Large intestine (tissue), 3 donors: Measurements from ENCODE around the gene NDUFV3. TPM values are rescaled to one million over a fixed set of nuclear protein-coding genes. Genes with fewer than 3 reads are reported as not detected.
A peak's percentile ranks its signal among the peaks of the same experiment; 100 is the strongest.
"Not testable (repeated sequence)": the region's sequence is repeated elsewhere in the genome, so short reads cannot be mapped to it uniquely, and the experiment has no call there.

Source experiments
- DNase-seq, 2 donors: peaks; one replicate each; pipeline versions ENCODE4 v3.0.0 to v3.0.0-alpha.2; 2013
- H3K27ac ChIP-seq: one replicate; pipeline ENCODE4 v1.5.1; 2013; ENCODE audit warnings: low read length
- H3K27me3 ChIP-seq: 2 replicates; pipeline ENCODE4 v1.6.1; 2013; ENCODE audit warnings: low read length; ENCODE audit not compliant: control insufficient read depth, insufficient read depth
- H3K36me3 ChIP-seq: 2 replicates; pipeline ENCODE4 v1.6.1; 2013; ENCODE audit warnings: low read length; ENCODE audit not compliant: control insufficient read depth, insufficient read depth
- H3K4me1 ChIP-seq: one replicate; pipeline ENCODE4 v1.6.1; 2013; ENCODE audit warnings: low read length; ENCODE audit not compliant: control insufficient read depth, insufficient read depth
- H3K4me3 ChIP-seq: one replicate; pipeline ENCODE4 v1.5.1; 2013; ENCODE audit warnings: low read length
- H3K9me3 ChIP-seq: one replicate; pipeline ENCODE4 v1.6.1; 2013; ENCODE audit warnings: mild to moderate bottlenecking, low read depth, low read length, moderate library complexity; ENCODE audit not compliant: control insufficient read depth
- WGBS: methylation state at CpG from one replicate; pipeline ENCODE4 v1.1.5; 2013; ENCODE audit warnings: low lambda C conversion rate; ENCODE audit not compliant: insufficient coverage; 5-methylcytosine and 5-hydroxymethylcytosine counted together
- polyA plus RNA-seq: library from polyadenylated mRNA; unstranded; fragments of 120-200 nt; gene quantifications from one replicate; pipeline ENCODE4 v1.2.1, GENCODE V29; 2013

The NDUFV3 gene
- polyA plus RNA-seq, 1 donor: 32.8 TPM

DNA sequence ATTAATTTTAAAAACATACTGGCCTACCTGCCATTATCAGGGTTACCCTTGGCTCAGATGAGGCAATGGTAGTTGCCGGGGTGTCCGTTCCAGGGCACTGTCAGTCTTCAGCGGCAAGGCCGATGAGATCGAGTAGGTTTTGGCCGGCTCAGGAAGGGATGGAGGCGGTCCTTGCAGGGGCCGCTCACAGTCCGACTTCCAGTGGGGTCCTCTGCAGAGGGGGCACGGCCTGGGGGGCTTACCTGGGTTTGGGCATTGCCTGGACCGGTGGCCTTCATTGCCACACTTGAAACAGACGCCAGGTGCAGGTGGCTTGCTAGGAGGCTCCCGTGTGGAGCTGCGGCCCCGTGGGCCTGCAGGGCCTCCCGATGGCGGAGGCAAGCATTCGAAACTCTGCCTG is 29.8 kb downstream of the NDUFV3 start:
- Histone ChIP-seq H3K27ac (no peak overlapping the region), H3K9me3 (no peaks in the 10 kb centered on the region), H3K4me3 (no peak overlapping the region), H3K4me1 (peaks cover 4% of the 10 kb centered on the region), H3K27me3 (no peaks in the 10 kb centered on the region), H3K36me3 (no peaks in the 10 kb centered on the region)
- no CpG with 5 or more reads among the region's 18 CpGs for WGBS
- no peak for DNase-seq

DNA sequence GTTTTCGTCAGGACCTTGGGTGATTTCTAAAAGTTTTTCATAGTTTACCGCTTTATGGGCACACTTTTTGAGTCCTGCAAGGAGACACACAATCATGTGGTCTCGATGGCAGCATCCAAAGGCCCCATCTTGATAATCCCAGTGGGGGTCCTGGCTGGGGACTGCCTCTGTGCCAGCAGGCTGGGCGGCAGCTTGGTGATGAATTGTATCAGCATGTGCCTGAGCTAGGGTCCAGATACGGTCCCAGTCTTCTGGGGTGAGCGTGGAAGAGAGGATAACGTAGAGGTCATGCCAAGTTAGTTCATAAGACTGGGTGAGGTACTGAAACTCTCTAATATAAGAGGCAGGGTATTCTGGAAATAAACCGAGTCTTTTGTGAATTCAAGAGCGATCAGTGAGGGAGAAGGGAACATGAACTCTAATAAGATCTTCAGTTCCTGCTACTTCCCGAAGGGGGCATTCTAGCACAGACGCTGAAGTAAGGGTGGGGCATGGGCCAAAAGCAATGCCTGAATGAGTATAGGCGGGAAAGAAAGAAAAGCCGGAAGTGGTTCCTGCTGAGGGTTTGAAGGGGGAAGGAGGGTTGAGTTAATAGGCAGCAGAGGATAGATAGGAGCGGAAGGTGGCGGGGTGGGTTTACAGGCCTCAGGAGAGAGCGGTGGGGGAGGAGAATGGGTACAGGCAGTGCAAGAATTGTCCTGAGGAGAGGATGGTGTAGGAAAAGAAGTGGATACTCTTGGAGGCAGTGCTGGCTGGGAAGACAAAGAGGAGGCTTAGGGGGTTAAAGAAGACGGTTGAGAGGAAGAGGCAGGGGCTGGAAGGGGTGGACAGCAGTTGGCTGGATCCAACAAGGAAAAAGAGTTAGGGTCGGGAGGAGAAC is 30.7 kb downstream of the NDUFV3 start:
- WGBS: 27% methylated on average over 5 of the region's 18 CpGs
- Histone ChIP-seq H3K36me3 (no peaks in the 10 kb centered on the region), H3K9me3 (no peaks in the 10 kb centered on the region), H3K4me1 (peaks cover 4% of the 10 kb centered on the region), H3K4me3 (no peak overlapping the region), H3K27ac (no peak overlapping the region), H3K27me3 (no peaks in the 10 kb centered on the region)
- DNase-seq: peak; percentile 79 to 81

DNA sequence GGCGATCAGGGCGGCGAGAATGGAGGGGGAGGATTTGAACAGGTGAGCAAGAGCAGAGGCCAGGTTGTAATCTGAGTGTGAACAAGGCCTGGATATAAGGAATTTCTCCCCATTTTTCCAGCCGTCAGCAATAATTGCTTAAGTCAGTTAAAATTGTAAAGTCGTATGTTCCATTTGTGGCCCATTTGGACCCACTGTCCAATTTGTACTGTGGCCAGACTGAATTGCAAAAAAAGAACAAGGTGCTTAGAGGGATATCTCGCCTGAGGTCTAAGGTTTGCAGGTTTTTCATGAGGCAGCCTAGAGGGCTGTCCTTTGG is 31.3 kb downstream of the NDUFV3 start:
- Histone ChIP-seq H3K36me3 (no peaks in the 10 kb centered on the region), H3K27me3 (no peaks in the 10 kb centered on the region), H3K4me3 (no peak overlapping the region), H3K4me1 (peaks cover 4% of the 10 kb centered on the region), H3K27ac (no peak overlapping the region), H3K9me3 (no peaks in the 10 kb centered on the region)
- no peak for DNase-seq
- WGBS: 83% methylated on average over 1 of the region's 6 CpGs

DNA sequence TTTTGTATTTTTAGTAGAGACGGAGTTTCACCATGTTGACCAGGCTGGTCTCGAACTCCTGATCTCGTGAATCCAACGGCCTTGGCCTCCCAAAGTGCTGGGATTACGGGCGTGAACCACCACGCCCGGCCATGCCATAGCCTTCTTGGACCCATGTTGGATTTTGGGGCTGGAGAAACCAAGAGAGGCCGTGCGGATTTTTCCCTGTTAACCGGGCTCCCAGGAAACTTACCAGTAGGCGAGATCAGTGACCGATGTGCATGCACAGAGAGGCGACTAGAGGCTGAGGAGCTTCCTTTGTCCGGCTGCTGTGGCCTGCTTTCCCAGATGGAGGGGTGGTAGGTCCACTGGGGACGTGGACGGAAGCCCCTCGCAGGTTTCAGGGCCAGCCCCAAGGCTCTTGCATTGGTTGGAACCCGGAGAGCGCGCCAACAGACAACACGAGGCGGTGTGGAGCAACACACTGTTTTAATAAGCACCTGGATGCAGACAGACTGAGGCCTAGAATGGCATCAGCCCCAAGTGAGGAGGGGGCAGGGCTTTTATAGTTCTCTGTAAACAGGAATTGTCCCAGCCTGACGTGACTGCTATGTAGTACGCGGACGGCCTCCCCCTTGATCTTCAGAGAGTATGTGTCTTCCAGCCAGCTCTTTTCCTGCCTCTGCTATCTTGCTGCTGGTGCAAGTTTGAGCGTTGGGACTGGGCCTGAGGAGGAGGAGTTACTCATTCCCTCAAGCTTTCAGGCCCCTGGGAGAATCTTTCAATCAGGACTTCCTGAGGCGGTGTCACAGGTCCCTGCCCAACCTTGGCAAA is 32.2 kb downstream of the NDUFV3 start, which contains the start of gene ERVH48-1:
Gene ERVH48-1 (minus strand): TSS at position 517 of the 813 bp plus-strand sequence. CDS start 6,624 bp downstream, outside the sequence.
- 92% methylated on average over 2 of the region's 29 CpGs for WGBS
- DNase-seq: no peak
- Histone ChIP-seq H3K27me3 (no peaks in the 10 kb centered on the region), H3K4me1 (peaks cover 4% of the 10 kb centered on the region), H3K9me3 (no peaks in the 10 kb centered on the region), H3K4me3 (no peak within 1 kb of the TSS), H3K36me3 (no peaks in the 10 kb centered on the region), H3K27ac (no peak within 1 kb of the TSS)

DNA sequence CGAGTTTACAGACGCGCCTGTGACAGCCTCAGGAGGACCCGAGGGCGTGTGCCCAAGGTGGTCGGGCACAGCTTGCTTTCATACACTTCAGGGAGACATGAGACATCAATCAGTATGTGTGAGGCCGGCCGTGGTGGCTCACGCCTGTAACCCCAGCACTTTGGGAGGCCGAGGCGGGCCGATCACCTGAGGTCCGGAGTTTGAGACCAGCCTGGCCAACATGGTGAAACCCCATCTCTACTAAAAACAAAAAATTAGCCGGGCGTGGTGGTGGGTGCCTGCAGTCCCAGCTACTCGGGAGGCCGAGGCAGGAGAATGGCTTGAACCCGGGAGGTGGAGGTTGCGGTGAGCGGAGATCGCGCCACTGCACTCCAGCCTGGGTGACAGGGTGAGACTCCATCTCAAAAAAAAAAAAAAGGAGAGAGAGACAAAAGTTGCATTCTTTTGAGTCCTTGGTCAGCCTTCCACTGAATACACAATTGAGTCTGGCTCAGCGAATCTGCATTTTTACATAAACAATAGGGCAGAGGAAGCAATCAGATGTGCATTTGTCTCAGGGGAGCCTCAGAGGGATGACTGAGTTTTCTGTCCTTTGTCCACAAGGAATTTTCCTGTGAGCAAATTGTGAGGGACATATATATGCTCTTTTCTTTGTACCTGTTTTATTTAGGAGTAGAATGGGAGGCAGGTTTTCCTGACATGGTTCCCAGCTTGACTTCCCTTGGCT is 34.5 kb downstream of the NDUFV3 start:
- H3K27ac ChIP-seq, H3K36me3 ChIP-seq, H3K4me1 ChIP-seq, H3K9me3 ChIP-seq, H3K27me3 ChIP-seq, DNase-seq, H3K4me3 ChIP-seq: not testable (repeated sequence)
- no CpG with 5 or more reads among the region's 23 CpGs for WGBS

DNA sequence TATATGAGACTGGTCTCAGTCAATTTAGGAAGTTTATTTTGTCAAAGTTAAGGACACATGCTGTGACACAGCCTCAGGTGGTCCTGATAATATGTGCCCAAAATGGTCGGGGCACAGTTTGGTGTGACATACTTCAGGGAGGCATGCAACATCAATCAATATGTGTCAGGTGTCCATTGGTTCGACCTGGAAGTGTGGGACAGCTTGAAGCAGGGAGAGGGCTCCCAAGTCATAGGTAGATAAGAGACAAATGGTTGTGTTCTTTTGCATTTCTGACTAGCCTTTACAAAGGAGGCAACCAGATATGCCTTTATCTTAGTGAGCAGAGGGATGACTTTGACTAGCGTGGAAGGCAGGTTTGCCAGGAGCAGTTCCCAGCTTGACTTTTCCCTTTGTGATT is 36.9 kb downstream of the NDUFV3 start:
- no CpG with 5 or more reads among the region's 3 CpGs for WGBS
- Histone ChIP-seq H3K27me3 (no peaks in the 10 kb centered on the region), H3K4me3 (no peak overlapping the region), H3K27ac (no peak overlapping the region), H3K9me3 (no peaks in the 10 kb centered on the region), H3K36me3 (no peaks in the 10 kb centered on the region), H3K4me1 (peaks cover 2% of the 10 kb centered on the region)
- DNase-seq: no peak

DNA sequence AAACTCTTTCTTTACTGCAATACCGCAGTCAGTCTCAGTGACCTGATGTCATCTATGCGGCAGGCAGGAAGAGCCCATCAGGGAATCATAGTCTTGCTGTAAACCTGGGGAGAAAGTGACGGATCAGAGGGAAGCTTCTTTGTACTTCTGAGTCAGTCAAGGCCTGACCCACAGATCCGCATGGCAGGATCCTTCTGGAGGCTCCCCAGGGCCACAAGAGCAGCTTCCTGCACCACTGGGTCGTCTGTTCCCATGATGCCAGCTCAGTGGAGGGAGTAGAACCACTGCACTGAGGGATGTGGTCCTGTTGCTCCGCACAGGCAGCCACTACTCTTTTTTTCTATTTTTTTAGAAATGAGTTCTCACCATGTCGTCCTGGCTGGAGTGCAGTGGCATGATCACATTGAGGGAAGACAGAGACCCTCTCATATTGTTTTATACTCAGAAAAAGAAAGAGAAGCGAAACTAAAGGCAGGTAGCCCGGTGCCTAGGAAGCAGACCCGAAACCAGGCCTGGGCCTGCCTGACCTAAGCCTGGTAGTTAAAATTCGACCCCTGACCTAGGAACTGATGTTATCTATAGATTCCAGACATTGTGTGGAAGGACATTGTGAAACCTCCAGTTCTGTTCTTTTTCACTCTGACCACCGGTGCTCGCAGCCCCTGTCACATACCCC is 38.6 kb downstream of the NDUFV3 start:
- WGBS: no CpG with 5 or more reads among the region's 13 CpGs
- H3K4me3 ChIP-seq: no peak overlapping the region
- H3K27me3 ChIP-seq: no peaks in the 10 kb centered on the region

DNA sequence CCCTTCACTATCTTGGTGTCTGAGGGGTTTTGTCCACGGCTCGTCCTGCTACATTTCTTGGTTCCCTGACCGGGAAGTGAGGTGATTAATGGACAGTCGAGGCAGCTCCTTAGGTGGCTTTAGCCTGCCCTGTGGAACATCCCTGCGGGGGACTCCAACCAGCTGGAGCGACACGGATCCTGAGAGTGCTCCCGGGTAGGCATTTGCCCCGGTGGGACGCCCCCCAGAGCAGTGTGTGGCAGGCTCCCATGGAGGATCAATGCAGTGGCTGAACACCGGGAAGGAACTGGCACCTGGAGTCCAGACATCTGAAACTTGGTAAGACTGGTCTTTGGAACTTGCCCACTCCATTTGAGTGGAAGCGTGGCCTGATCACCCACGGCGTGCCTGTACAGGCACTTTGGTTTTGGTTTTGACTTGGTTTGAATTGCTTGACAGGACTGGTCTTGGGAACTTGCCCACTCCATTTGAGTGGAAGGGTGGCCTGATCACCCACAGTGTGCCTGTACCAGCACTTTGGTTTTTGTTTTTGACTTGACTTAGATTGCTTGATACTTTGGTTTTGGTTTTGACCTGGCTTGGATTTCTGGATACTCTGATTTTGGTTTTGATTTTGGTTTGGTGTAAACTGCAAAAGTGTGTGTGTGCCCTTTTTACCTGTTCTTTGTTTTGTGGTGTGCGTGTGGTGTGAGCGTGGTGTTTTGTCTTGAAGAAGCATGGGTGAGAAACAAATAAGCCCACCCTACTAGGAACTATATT is 39.4 kb downstream of the NDUFV3 start:
- DNase-seq, H3K36me3 ChIP-seq, H3K4me1 ChIP-seq, H3K4me3 ChIP-seq, H3K27ac ChIP-seq, H3K9me3 ChIP-seq, H3K27me3 ChIP-seq: not testable (repeated sequence)
- WGBS: 100% methylated on average over 2 of the region's 16 CpGs

More for the DNA sequence above, 38.6 kb downstream of the NDUFV3 start:
- Histone ChIP-seq H3K9me3 (no peaks in the 10 kb centered on the region), H3K4me1 (peaks cover 2% of the 10 kb centered on the region), H3K36me3 (no peaks in the 10 kb centered on the region), H3K27ac (no peak overlapping the region)
- DNase-seq: no peak

DNA sequence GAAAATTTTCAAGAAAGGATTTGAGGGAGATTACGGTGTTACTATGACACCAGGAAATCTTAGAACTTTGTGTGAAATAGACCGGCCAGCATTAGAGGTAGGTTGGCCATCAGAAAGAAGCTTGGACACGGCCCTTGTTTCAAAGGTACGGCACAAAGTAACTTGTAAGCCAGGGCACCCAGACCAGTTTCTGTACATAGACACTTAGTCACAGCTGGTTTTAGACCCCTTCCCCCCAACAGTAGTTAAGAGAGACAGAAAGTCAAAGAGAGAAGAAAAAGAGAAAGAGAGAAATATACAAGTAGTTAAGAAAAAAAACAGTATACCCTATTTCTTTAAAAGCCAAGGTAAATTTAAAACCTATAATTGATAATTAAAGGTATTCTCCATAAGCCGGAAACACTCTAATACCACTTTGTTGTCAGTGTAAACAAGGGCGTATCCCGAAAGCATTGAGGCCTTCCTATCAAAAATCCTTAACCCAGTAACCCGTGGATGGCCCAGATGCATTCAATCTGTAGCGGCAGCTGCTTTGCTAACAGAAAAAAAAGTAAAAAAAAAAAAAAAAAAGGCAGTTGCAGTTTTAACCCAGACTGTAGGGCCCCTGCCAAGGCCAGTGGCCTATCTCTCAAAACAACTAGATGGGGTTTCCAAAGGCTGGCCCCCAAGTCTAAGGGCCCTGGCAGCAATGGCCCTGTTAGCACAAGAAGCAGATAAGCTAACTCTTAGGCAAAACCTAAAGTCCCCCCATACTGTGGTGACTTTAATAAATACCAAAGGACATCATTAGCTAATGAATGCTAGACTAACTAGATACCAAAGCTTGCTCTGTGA is 40.2 kb downstream of the NDUFV3 start:
- not testable (repeated sequence) for H3K4me3 ChIP-seq, H3K36me3 ChIP-seq, H3K9me3 ChIP-seq, H3K27ac ChIP-seq, H3K4me1 ChIP-seq, H3K27me3 ChIP-seq, DNase-seq
- WGBS: no CpG with 5 or more reads among the region's 9 CpGs
